OCI-LY1 (cell line): Measurements from ENCODE around the gene DMPK.

Experiments used
- EZH2 ChIP-seq: fragments of 200-600 bp; sonication (generic), shearing (Covaris generic); IDR thresholded peaks from 2 replicates; pipeline ENCODE4 v1.8.0; 2017; ENCODE audit warnings: borderline replicate concordance, mixed run types, mild to moderate bottlenecking, antibody characterized with exemption, low read length, moderate library complexity, mixed read lengths
- TF ChIP-seq, protein P1 (sequence below): fragments of 200-600 bp; sonication (generic), shearing (Covaris generic); IDR thresholded peaks from 2 replicates; pipeline ENCODE4 v1.5.1; 2017; ENCODE audit warnings: mild to moderate bottlenecking, antibody characterized with exemption, low read length, moderate library complexity, mixed read lengths

GRCh38 chr19:45805719-45806118 is 23.4 kb upstream of the DMPK start:
- TF ChIP-seq, protein P1, sequence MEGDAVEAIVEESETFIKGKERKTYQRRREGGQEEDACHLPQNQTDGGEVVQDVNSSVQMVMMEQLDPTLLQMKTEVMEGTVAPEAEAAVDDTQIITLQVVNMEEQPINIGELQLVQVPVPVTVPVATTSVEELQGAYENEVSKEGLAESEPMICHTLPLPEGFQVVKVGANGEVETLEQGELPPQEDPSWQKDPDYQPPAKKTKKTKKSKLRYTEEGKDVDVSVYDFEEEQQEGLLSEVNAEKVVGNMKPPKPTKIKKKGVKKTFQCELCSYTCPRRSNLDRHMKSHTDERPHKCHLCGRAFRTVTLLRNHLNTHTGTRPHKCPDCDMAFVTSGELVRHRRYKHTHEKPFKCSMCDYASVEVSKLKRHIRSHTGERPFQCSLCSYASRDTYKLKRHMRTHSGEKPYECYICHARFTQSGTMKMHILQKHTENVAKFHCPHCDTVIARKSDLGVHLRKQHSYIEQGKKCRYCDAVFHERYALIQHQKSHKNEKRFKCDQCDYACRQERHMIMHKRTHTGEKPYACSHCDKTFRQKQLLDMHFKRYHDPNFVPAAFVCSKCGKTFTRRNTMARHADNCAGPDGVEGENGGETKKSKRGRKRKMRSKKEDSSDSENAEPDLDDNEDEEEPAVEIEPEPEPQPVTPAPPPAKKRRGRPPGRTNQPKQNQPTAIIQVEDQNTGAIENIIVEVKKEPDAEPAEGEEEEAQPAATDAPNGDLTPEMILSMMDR: no peak
- no peak for TF ChIP-seq EZH2
